K562 (cell line): Measurements from ENCODE around the gene SAMD11. TPM values are rescaled to one million over a fixed set of nuclear protein-coding genes. Genes with fewer than 3 reads are reported as not detected.

Source experiments
- polyA plus RNA-seq, 8 experiments: library from polyadenylated mRNA; depleted of rRNA in 4 of 8; stranded (reverse) in 5 of 8; unstranded in 3 of 8; fragments of >200 nt; fragmentation: Nextera tagmentation in 2 of 8; fragmentation: Illumina TruSeq in 1 of 8; extraction: Ambion mirVana in 2 of 8; extraction: Trizol in 1 of 8; gene quantifications; 2 replicates each; pipeline versions ENCODE4 v1.2.1 to v1.2.3, GENCODE V29; 2011 to 2014; ENCODE audit warnings: inconsistent platforms in 1 of 8, missing spikeins in 1 of 8
- total RNA-seq, 7 experiments: library from RNA; depleted of rRNA in 6 of 7; stranded (reverse); fragments of >200 nt in 6 of 7; fragmentation: Illumina TruSeq in 2 of 7; extraction: Trizol in 2 of 7; gene quantifications; 2 replicates each; pipeline versions ENCODE4 v1.2.1 to v1.2.3, GENCODE V29; 2011 to 2021; ENCODE audit warnings: low replicate concordance in 1 of 7
- TF ChIP-seq, protein P1 (sequence below): fragments of 200-600 bp; sonication (generic); IDR thresholded peaks from one replicate; pipeline ENCODE4 v1.6.1; 2012; ENCODE audit warnings: mild to moderate bottlenecking, low read depth, low read length, inconsistent platforms

Gene SAMD11
- total and polyA plus RNA-seq, 9 of the 15 experiments (the other 6 are each of a cell fraction or from before 2014, with no cell fraction given) = 0.07 to 0.82 (median 0.11) TPM; not detected in 2

DNA sequence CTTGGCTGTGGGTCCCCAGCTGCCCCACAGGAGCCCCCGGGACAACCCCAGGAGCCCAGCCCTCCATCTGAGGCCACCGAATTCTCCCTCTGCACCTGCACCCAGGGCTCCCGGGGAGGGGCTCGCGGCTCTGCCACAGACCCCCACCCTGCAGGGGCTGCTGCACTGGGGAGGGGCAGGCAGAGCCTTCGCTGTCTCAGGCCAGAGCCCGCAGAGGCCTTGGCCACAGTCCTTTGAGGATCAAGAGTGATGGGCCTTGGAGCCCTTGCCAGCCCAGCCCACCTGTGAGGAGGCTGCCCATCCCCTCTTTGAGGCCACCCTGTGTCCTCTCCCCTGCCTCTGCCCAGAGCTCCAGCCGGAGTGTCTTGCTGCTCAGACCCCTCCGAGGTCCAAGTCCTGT lies 51.6 kb downstream of the SAMD11 start (continued):
- TF ChIP-seq, protein P1, sequence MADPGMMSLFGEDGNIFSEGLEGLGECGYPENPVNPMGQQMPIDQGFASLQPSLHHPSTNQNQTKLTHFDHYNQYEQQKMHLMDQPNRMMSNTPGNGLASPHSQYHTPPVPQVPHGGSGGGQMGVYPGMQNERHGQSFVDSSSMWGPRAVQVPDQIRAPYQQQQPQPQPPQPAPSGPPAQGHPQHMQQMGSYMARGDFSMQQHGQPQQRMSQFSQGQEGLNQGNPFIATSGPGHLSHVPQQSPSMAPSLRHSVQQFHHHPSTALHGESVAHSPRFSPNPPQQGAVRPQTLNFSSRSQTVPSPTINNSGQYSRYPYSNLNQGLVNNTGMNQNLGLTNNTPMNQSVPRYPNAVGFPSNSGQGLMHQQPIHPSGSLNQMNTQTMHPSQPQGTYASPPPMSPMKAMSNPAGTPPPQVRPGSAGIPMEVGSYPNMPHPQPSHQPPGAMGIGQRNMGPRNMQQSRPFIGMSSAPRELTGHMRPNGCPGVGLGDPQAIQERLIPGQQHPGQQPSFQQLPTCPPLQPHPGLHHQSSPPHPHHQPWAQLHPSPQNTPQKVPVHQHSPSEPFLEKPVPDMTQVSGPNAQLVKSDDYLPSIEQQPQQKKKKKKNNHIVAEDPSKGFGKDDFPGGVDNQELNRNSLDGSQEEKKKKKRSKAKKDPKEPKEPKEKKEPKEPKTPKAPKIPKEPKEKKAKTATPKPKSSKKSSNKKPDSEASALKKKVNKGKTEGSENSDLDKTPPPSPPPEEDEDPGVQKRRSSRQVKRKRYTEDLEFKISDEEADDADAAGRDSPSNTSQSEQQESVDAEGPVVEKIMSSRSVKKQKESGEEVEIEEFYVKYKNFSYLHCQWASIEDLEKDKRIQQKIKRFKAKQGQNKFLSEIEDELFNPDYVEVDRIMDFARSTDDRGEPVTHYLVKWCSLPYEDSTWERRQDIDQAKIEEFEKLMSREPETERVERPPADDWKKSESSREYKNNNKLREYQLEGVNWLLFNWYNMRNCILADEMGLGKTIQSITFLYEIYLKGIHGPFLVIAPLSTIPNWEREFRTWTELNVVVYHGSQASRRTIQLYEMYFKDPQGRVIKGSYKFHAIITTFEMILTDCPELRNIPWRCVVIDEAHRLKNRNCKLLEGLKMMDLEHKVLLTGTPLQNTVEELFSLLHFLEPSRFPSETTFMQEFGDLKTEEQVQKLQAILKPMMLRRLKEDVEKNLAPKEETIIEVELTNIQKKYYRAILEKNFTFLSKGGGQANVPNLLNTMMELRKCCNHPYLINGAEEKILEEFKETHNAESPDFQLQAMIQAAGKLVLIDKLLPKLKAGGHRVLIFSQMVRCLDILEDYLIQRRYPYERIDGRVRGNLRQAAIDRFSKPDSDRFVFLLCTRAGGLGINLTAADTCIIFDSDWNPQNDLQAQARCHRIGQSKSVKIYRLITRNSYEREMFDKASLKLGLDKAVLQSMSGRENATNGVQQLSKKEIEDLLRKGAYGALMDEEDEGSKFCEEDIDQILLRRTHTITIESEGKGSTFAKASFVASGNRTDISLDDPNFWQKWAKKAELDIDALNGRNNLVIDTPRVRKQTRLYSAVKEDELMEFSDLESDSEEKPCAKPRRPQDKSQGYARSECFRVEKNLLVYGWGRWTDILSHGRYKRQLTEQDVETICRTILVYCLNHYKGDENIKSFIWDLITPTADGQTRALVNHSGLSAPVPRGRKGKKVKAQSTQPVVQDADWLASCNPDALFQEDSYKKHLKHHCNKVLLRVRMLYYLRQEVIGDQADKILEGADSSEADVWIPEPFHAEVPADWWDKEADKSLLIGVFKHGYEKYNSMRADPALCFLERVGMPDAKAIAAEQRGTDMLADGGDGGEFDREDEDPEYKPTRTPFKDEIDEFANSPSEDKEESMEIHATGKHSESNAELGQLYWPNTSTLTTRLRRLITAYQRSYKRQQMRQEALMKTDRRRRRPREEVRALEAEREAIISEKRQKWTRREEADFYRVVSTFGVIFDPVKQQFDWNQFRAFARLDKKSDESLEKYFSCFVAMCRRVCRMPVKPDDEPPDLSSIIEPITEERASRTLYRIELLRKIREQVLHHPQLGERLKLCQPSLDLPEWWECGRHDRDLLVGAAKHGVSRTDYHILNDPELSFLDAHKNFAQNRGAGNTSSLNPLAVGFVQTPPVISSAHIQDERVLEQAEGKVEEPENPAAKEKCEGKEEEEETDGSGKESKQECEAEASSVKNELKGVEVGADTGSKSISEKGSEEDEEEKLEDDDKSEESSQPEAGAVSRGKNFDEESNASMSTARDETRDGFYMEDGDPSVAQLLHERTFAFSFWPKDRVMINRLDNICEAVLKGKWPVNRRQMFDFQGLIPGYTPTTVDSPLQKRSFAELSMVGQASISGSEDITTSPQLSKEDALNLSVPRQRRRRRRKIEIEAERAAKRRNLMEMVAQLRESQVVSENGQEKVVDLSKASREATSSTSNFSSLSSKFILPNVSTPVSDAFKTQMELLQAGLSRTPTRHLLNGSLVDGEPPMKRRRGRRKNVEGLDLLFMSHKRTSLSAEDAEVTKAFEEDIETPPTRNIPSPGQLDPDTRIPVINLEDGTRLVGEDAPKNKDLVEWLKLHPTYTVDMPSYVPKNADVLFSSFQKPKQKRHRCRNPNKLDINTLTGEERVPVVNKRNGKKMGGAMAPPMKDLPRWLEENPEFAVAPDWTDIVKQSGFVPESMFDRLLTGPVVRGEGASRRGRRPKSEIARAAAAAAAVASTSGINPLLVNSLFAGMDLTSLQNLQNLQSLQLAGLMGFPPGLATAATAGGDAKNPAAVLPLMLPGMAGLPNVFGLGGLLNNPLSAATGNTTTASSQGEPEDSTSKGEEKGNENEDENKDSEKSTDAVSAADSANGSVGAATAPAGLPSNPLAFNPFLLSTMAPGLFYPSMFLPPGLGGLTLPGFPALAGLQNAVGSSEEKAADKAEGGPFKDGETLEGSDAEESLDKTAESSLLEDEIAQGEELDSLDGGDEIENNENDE = no peak
